ENCODE results near the gene TIMD4.

The TIMD4 gene

GRCh38 chr5:156912869-156913268 is 50.2 kb downstream of the TIMD4 start:
- TF ChIP-seq MAX (IDR thresholded peaks at IDR 0.05; ENCODE audit: low read depth, low read length), result no peak
- no peak for TF ChIP-seq MYC (IDR thresholded peaks at IDR 0.05; ENCODE audit: low read depth, low read length)
- no peak overlapping the region for H3K4me3 ChIP-seq (ENCODE audit: low read depth, low read length)
- no peak for DNase-seq (ENCODE audit: low read depth)

DNA sequence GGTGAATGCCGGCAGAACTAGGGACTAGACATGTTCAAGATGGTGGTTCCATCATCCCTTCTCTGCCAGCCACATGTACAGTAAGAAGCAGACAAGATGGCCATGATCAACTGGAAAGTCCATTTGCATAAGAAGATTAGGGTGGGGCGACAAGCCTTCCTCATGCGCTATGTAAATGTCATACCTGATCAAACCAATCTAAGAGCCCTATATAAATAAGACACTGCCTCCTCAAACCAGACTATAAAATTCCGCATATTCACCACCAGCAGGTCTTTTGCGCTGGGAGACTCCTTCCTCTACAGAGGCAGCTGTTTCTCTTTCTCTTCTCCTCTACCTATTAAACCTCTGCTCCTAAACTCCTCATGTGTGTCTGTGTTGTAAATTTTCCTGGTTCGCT is 53.8 kb downstream of the TIMD4 start:
- H3K4me3 ChIP-seq (ENCODE audit: low read depth, low read length), result no peak overlapping the region
- TF ChIP-seq MYC (IDR thresholded peaks at IDR 0.05; ENCODE audit: low read depth, low read length), result no peak
- TF ChIP-seq, protein P1, sequence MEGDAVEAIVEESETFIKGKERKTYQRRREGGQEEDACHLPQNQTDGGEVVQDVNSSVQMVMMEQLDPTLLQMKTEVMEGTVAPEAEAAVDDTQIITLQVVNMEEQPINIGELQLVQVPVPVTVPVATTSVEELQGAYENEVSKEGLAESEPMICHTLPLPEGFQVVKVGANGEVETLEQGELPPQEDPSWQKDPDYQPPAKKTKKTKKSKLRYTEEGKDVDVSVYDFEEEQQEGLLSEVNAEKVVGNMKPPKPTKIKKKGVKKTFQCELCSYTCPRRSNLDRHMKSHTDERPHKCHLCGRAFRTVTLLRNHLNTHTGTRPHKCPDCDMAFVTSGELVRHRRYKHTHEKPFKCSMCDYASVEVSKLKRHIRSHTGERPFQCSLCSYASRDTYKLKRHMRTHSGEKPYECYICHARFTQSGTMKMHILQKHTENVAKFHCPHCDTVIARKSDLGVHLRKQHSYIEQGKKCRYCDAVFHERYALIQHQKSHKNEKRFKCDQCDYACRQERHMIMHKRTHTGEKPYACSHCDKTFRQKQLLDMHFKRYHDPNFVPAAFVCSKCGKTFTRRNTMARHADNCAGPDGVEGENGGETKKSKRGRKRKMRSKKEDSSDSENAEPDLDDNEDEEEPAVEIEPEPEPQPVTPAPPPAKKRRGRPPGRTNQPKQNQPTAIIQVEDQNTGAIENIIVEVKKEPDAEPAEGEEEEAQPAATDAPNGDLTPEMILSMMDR (IDR thresholded peaks at IDR 0.05; ENCODE audit: low read depth, low read length), result no peak
- no peak for TF ChIP-seq MAX (IDR thresholded peaks at IDR 0.05; ENCODE audit: low read depth, low read length)
- TF ChIP-seq POLR2A (IDR thresholded peaks at IDR 0.05; ENCODE audit: extremely low read depth, insufficient read length), result no peak
- no peak for DNase-seq (ENCODE audit: low read depth)

GRCh38 chr5:156907667-156908066 is 55.4 kb downstream of the TIMD4 start:
- TF ChIP-seq MAX (IDR thresholded peaks at IDR 0.05; ENCODE audit: low read depth, low read length), result no peak
- no peak for TF ChIP-seq MYC (IDR thresholded peaks at IDR 0.05; ENCODE audit: low read depth, low read length)
- TF ChIP-seq, protein P1 (IDR thresholded peaks at IDR 0.05; ENCODE audit: low read depth, low read length), result no peak
- no peak overlapping the region for H3K4me3 ChIP-seq (ENCODE audit: low read depth, low read length)
- DNase-seq (ENCODE audit: low read depth), result no peak

DNA sequence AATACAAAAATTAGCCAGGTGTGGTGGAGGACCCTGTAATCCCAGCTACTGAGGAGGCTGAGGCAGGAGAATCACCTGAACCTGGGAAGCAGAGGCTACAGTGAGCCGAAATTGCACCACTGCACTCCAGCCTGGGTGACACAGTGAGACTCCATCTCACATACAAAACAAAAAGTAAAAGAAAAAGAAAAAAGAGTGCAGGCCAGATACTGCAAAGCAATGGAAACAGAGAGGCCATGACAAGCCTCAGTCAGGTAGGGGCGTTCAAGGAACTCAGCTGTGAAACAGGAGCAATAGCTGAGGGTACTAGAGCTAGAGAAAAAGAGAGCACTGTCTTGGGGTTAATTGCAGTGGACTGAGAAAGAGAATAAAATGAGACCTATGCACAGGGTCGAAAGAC is 56.2 kb downstream of the TIMD4 start:
- DNase-seq (ENCODE audit: low read depth), result no peak
- no peak overlapping the region for H3K4me3 ChIP-seq (ENCODE audit: low read depth, low read length)
- TF ChIP-seq, protein P1 (IDR thresholded peaks at IDR 0.05; ENCODE audit: low read depth, low read length), result no peak
- TF ChIP-seq MYC (IDR thresholded peaks at IDR 0.05; ENCODE audit: low read depth, low read length), result no peak
- no peak for TF ChIP-seq POLR2A (IDR thresholded peaks at IDR 0.05; ENCODE audit: extremely low read depth, insufficient read length)
- no peak for TF ChIP-seq MAX (IDR thresholded peaks at IDR 0.05; ENCODE audit: low read depth, low read length)

- no peak overlapping the region for H3K4me3 ChIP-seq (ENCODE audit: low read depth, low read length)
- TF ChIP-seq POLR2A (IDR thresholded peaks at IDR 0.05; ENCODE audit: extremely low read depth, insufficient read length), result no peak
- TF ChIP-seq MAX (IDR thresholded peaks at IDR 0.05; ENCODE audit: low read depth, low read length), result no peak
- TF ChIP-seq, protein P1 (IDR thresholded peaks at IDR 0.05; ENCODE audit: low read depth, low read length), result no peak
- no peak for TF ChIP-seq MYC (IDR thresholded peaks at IDR 0.05; ENCODE audit: low read depth, low read length)
- DNase-seq (ENCODE audit: low read depth), result peak; percentile 12
These were observed 66.5 kb downstream of the TIMD4 start for GRCh38 chr5:156896546-156896945.

DNA sequence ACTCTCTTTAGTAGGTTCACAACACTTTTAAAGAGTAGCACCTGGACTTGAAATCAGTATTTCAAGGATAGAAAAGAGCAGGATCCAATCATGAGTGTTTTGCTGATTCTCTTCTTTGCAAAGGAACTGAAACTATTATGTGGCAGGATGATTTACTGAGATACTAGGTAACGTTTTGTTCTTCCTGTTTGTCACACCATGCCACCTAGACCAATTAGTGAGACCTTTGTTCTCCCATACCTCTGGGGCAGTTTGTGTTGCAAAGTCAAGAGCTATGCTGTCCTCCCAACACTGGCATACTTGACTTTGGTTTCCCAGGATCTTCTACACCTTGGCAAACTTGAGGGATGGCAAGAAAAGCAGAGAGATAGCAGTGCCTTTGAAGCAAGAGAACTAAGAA is 69.5 kb downstream of the TIMD4 start:
- H3K4me3 ChIP-seq (ENCODE audit: low read depth, low read length), result no peak overlapping the region
- no peak for DNase-seq (ENCODE audit: low read depth)
- no peak for TF ChIP-seq MYC (IDR thresholded peaks at IDR 0.05; ENCODE audit: low read depth, low read length)
- no peak for TF ChIP-seq POLR2A (IDR thresholded peaks at IDR 0.05; ENCODE audit: extremely low read depth, insufficient read length)
- TF ChIP-seq, protein P1 (IDR thresholded peaks at IDR 0.05; ENCODE audit: low read depth, low read length), result no peak
- TF ChIP-seq MAX (IDR thresholded peaks at IDR 0.05; ENCODE audit: low read depth, low read length), result no peak

All from NB4 (cell line).